Measurements from ENCODE around the gene FHL1.
A peak's percentile ranks its signal among the peaks of the same experiment; 100 is the strongest.

- TF ChIP-seq ZNF274 (IDR thresholded peaks at IDR 0.05; ENCODE audit: low read depth, low read length): no peak
- TF ChIP-seq CTCF (IDR thresholded peaks at IDR 0.05 in 2 of 3, conservative IDR thresholded peaks at IDR 0.05 in 1 of 3; ENCODE audit: borderline replicate concordance in 1 of 3, insufficient read depth in 1 of 3, low read depth in 2 of 3, low read length in 2 of 3): peak; percentile 39 to 72 (median 54); a peak in 5 of 6 replicates
- TF ChIP-seq POLR2A (IDR thresholded peaks at IDR 0.05; ENCODE audit: borderline replicate concordance, extremely low read depth, insufficient read depth, insufficient read length): no peak
- no peak for TF ChIP-seq MAX (IDR thresholded peaks at IDR 0.05)
- TF ChIP-seq ELF1 (IDR thresholded peaks at IDR 0.05; ENCODE audit: borderline replicate concordance, low read depth): no peak
- TF ChIP-seq POLR2AphosphoS5 (IDR thresholded peaks at IDR 0.05; ENCODE audit: low read depth, low read length): no peak
- no peak for TF ChIP-seq JUND (IDR thresholded peaks at IDR 0.05)
- TF ChIP-seq SRF (IDR thresholded peaks at IDR 0.05; ENCODE audit: low read depth): no peak
Measured at GRCh38 chrX:136162827-136163570, 15.7 kb downstream of the FHL1 start.
